HG02970 (cell line): Measurements from ENCODE around the gene IQGAP1.

Experiments
- ATAC-seq: cut with Tn5 transposase; IDR thresholded peaks from one replicate; pipeline ENCODE4 v1.9.1; 2021; ENCODE audit warnings: mild to moderate bottlenecking, moderate library complexity, moderate number of reproducible peaks; ENCODE audit not compliant: unreplicated experiment, low FRiP score

Gene IQGAP1

GRCh38 chr15:90375071-90375470 lies 13.0 kb upstream of the IQGAP1 start:
- no peak for ATAC-seq

- no peak for ATAC-seq
Measured at GRCh38 chr15:90376789-90377188, 11.3 kb upstream of the IQGAP1 start.

GRCh38 chr15:90379263-90379662 lies 8.8 kb upstream of the IQGAP1 start:
- ATAC-seq = no peak

- ATAC-seq = no peak
Measured at GRCh38 chr15:90381515-90381914, 6.5 kb upstream of the IQGAP1 start.

- no peak for ATAC-seq
Measured at GRCh38 chr15:90382320-90382719, 5.7 kb upstream of the IQGAP1 start.

GRCh38 chr15:90386221-90386620 lies 1.8 kb upstream of the IQGAP1 start:
- no peak for ATAC-seq

- peak; percentile 38 for ATAC-seq
Measured at GRCh38 chr15:90388462-90389380, 679 bp downstream of the IQGAP1 start.

- ATAC-seq = no peak
Measured at GRCh38 chr15:90389513-90389912, 1.5 kb downstream of the IQGAP1 start.

- no peak for ATAC-seq
Measured at GRCh38 chr15:90393040-90393439, 5.0 kb downstream of the IQGAP1 start.

GRCh38 chr15:90394074-90394473 lies 6.0 kb downstream of the IQGAP1 start:
- no peak for ATAC-seq

- no peak for ATAC-seq
Measured at GRCh38 chr15:90394748-90395442, 6.9 kb downstream of the IQGAP1 start.

- no peak for ATAC-seq
Measured at GRCh38 chr15:90396321-90396720, 8.3 kb downstream of the IQGAP1 start.

GRCh38 chr15:90400005-90400758 lies 12.1 kb downstream of the IQGAP1 start:
- no peak for ATAC-seq

- peak; percentile 89 for ATAC-seq
Measured at GRCh38 chr15:90400759-90401314, 12.8 kb downstream of the IQGAP1 start.

GRCh38 chr15:90401495-90401894 lies 13.5 kb downstream of the IQGAP1 start:
- ATAC-seq = no peak

GRCh38 chr15:90402223-90402622 lies 14.2 kb downstream of the IQGAP1 start:
- no peak for ATAC-seq

- ATAC-seq = no peak
Measured at GRCh38 chr15:90402767-90403166, 14.7 kb downstream of the IQGAP1 start.

- ATAC-seq = no peak
Measured at GRCh38 chr15:90405055-90405607, 17.1 kb downstream of the IQGAP1 start.

GRCh38 chr15:90407336-90407735 lies 19.3 kb downstream of the IQGAP1 start:
- ATAC-seq = no peak

GRCh38 chr15:90407871-90408317 lies 19.9 kb downstream of the IQGAP1 start:
- no peak for ATAC-seq
